Vagina (tissue), 2 donors: Measurements from ENCODE around the gene ZNF483.

Source experiments
- POLR2A ChIP-seq, 2 donors: fragments of 450-650 bp; IDR thresholded peaks; one replicate each; pipeline ENCODE4 v1.6.1; 2017; ENCODE audit warnings: antibody characterized with exemption in 2 of 2, mild to moderate bottlenecking in 2 of 2, moderate library complexity in 2 of 2
- POLR2AphosphoS5 ChIP-seq, 2 donors: sonication (generic); formaldehyde crosslinking; IDR thresholded peaks; one replicate each; pipeline ENCODE4 v1.9.0; 2017; ENCODE audit warnings: antibody characterized with exemption in 2 of 2, mild to moderate bottlenecking in 2 of 2, low read depth in 1 of 2; ENCODE audit not compliant: insufficient read depth in 1 of 2
- TF ChIP-seq, protein P1 (sequence below), 3 experiments: fragments of 450-650 bp in 2 of 3; fragments of 200-600 bp in 1 of 3; sonication (generic) in 1 of 3; IDR thresholded peaks; one replicate each; pipeline ENCODE4 v1.5.1; 2017 to 2019; ENCODE audit warnings: antibody characterized with exemption in 3 of 3, mild to moderate bottlenecking in 2 of 3, moderate library complexity in 2 of 3

DNA sequence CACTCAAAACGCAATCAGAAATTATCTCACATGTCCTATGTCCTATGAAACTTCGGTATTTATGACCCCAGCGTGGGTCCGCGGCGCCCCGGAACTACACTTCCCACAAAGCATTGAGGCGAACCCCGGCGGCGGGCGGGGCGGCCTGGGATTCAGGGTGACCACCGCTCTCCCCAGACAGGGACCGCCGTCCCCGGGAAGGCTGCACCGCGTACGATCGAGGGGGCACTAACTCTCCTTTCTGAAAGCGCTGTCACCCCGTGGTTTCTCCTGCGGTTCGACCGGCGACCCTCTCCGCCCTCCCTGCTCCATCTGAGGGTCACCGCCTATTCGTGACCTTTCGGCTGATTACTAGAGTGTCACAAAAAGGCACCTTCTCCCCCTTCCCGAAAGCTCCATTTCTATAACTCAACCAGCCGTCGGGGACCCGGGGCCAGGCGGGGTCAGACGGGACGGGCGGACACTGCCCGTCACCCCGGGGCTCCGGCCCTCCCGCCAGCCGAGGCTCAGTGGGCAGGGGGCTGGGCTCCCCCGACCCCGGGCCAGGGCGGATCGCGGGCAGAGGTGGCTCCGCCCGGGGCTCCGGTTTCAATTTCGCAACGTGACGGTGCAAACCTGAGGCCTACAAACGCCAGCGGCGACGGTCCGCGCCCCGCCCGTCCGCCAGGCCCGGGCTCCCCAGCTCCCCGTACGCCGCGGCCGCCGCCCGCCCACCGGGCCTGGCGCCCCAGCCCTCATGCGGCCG lies 42.1 kb upstream of the ZNF483 start:
- TF ChIP-seq, protein P1, sequence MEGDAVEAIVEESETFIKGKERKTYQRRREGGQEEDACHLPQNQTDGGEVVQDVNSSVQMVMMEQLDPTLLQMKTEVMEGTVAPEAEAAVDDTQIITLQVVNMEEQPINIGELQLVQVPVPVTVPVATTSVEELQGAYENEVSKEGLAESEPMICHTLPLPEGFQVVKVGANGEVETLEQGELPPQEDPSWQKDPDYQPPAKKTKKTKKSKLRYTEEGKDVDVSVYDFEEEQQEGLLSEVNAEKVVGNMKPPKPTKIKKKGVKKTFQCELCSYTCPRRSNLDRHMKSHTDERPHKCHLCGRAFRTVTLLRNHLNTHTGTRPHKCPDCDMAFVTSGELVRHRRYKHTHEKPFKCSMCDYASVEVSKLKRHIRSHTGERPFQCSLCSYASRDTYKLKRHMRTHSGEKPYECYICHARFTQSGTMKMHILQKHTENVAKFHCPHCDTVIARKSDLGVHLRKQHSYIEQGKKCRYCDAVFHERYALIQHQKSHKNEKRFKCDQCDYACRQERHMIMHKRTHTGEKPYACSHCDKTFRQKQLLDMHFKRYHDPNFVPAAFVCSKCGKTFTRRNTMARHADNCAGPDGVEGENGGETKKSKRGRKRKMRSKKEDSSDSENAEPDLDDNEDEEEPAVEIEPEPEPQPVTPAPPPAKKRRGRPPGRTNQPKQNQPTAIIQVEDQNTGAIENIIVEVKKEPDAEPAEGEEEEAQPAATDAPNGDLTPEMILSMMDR (IDR thresholded peaks at IDR 0.05): no peak
- peak in 1 of 2 donors; percentile 92 for TF ChIP-seq POLR2AphosphoS5 (IDR thresholded peaks at IDR 0.05; ENCODE audit: insufficient read depth in 1 of 2, low read depth in 1 of 2)
- peak in 1 of 2 donors; percentile 81 for TF ChIP-seq POLR2A (IDR thresholded peaks at IDR 0.05)
